Endodermal cell (in vitro differentiated cells): ENCODE measurements around the gene SUPT20HL1. TPM values are rescaled to one million over a fixed set of nuclear protein-coding genes. Genes with fewer than 3 reads are reported as not detected.

ENCODE experiments used
- DNase-seq: peaks from one replicate; pipeline ENCODE4 v3.0.0-alpha.2; 2017
- H3K27ac ChIP-seq: 2 replicates; pipeline ENCODE4 v1.5.1; 2013; ENCODE audit warnings: mild to moderate bottlenecking, low read depth, low read length, moderate library complexity
- H3K27me3 ChIP-seq: 2 replicates; pipeline ENCODE4 v1.6.1; 2013; ENCODE audit warnings: mild to moderate bottlenecking, low read length, moderate library complexity; ENCODE audit not compliant: insufficient read depth, control insufficient read depth, poor library complexity, severe bottlenecking
- H3K36me3 ChIP-seq: 2 replicates; pipeline ENCODE4 v1.7.0; 2013; ENCODE audit warnings: mild to moderate bottlenecking, low read length, moderate library complexity; ENCODE audit not compliant: control insufficient read depth, insufficient read depth
- H3K4me1 ChIP-seq: one replicate; pipeline ENCODE4 v1.7.0; 2013; ENCODE audit warnings: low read length; ENCODE audit not compliant: control insufficient read depth, insufficient read depth
- H3K4me3 ChIP-seq: 2 replicates; pipeline ENCODE4 v1.5.1; 2013; ENCODE audit warnings: mild to moderate bottlenecking, low read length, moderate library complexity
- H3K9ac ChIP-seq: 2 replicates; pipeline ENCODE4 v1.6.1; 2013; ENCODE audit warnings: mild to moderate bottlenecking, low read length, moderate library complexity; ENCODE audit not compliant: poor library complexity, severe bottlenecking; ENCODE audit errors: extremely low read depth
- H3K9me3 ChIP-seq: 2 replicates; pipeline ENCODE4 v1.6.1; 2013; ENCODE audit warnings: mild to moderate bottlenecking, low read length, moderate library complexity; ENCODE audit not compliant: control insufficient read depth
- H3K27ac Mint-ChIP-seq: 2 replicates; pipeline ENCODE4 v1.8.0; 2020; ENCODE audit warnings: mixed read lengths
- H3K27me3 Mint-ChIP-seq: 2 replicates; pipeline ENCODE4 v1.8.0; 2021; ENCODE audit warnings: mild to moderate bottlenecking, mixed read lengths; ENCODE audit not compliant: insufficient read depth
- H3K36me3 Mint-ChIP-seq: 2 replicates; pipeline ENCODE4 v1.8.0; 2020; ENCODE audit warnings: low read depth, mixed read lengths
- H3K4me1 Mint-ChIP-seq: 2 replicates; pipeline ENCODE4 v1.8.0; 2020; ENCODE audit warnings: mixed read lengths
- H3K4me3 Mint-ChIP-seq: 2 replicates; pipeline ENCODE4 v1.8.0; 2020; ENCODE audit warnings: mild to moderate bottlenecking, moderate library complexity, mixed read lengths
- H3K9me3 Mint-ChIP-seq: 2 replicates; pipeline ENCODE4 v1.8.0; 2020; ENCODE audit warnings: mild to moderate bottlenecking, mixed read lengths
- WGBS, 2 experiments: methylation state at CpG; one replicate each; pipeline versions ENCODE4 v1.1.5 to v1.1.7; 2013; ENCODE audit warnings: missing lambda C conversion rate in 2 of 2, mixed read lengths in 1 of 2; ENCODE audit not compliant: insufficient coverage in 1 of 2, insufficient read length in 1 of 2; 5-methylcytosine and 5-hydroxymethylcytosine counted together
- total RNA-seq, 2 donors: library from RNA; stranded (reverse); fragmentation: NEBNext Ultra II Directional in 1 of 2; extraction: Animal tissue kit (Norgen Biotek cat#: 25700) in 1 of 2; gene quantifications; 2 replicates in 1 of 2; 3 replicates in 1 of 2; pipeline ENCODE4 v1.2.1, GENCODE V29; 2021
- TF ChIP-seq, protein P1 (sequence below): fragments of 200-600 bp; sonication (generic); conservative IDR thresholded peaks from 2 replicates; pipeline ENCODE4 v1.5.0; 2021; ENCODE audit warnings: antibody characterized with exemption, mild to moderate bottlenecking

The SUPT20HL1 gene
- total RNA-seq, 2 donors from 2014 or later: 0.09 TPM; not detected in 1

DNA sequence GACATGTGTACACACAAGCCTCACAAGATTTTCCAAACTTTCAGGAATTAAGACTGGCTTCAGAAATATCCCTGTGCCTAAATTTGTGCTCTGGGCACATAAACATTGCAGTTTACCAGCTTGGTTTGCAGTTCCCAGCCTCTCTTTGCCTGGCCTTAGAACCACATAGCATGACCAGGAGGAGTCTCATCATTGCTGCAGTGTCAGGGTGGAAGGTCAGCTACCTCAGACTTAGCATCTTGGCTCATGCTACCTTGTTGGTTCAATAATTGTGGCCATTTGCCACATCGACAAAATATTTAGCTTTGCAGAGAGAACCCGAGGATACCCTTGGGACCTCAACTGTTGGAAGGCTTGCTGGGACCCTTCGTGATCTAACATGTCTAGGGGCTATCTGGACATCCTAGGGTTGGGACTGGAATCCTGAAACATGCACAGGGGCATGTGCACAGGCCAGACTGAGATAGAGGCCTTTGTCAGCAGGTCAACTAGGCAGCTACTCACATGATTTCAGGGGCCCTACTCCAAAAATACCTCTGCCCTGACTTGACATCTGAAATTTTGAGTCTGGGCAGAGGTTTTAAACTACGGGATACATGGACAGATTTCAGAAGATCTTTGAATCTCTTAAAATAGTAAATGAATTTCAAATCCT is 38.6 kb upstream of the SUPT20HL1 start:
- Mint-ChIP-seq H3K9me3 (no peaks in the 10 kb centered on the region), H3K27ac (no peak overlapping the region), H3K27me3 (no peaks in the 10 kb centered on the region), H3K4me1 (no peaks in the 10 kb centered on the region), H3K36me3 (no peaks in the 10 kb centered on the region), H3K4me3 (no peak overlapping the region)
- TF ChIP-seq, protein P1, sequence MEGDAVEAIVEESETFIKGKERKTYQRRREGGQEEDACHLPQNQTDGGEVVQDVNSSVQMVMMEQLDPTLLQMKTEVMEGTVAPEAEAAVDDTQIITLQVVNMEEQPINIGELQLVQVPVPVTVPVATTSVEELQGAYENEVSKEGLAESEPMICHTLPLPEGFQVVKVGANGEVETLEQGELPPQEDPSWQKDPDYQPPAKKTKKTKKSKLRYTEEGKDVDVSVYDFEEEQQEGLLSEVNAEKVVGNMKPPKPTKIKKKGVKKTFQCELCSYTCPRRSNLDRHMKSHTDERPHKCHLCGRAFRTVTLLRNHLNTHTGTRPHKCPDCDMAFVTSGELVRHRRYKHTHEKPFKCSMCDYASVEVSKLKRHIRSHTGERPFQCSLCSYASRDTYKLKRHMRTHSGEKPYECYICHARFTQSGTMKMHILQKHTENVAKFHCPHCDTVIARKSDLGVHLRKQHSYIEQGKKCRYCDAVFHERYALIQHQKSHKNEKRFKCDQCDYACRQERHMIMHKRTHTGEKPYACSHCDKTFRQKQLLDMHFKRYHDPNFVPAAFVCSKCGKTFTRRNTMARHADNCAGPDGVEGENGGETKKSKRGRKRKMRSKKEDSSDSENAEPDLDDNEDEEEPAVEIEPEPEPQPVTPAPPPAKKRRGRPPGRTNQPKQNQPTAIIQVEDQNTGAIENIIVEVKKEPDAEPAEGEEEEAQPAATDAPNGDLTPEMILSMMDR: no peak
- Histone ChIP-seq H3K4me1 (no peaks in the 10 kb centered on the region), H3K36me3 (no peaks in the 10 kb centered on the region), H3K4me3 (no peak overlapping the region), H3K9ac (no peak overlapping the region), H3K27me3 (no peaks in the 10 kb centered on the region), H3K9me3 (no peaks in the 10 kb centered on the region), H3K27ac (no peak overlapping the region)
- 86% methylated on average over 4 of the region's 4 CpGs; no CpG with 5 or more reads in 1 of the 2 experiments for whole genome bisulfite sequencing, 2 experiments
- no peak for DNase-seq

- H3K4me3 Mint-ChIP-seq: no peak overlapping the region
- no peaks in the 10 kb centered on the region for H3K9me3 Mint-ChIP-seq
- no peaks in the 10 kb centered on the region for H3K36me3 Mint-ChIP-seq
- Histone ChIP-seq H3K4me3 (no peak overlapping the region), H3K27me3 (no peaks in the 10 kb centered on the region), H3K9me3 (no peaks in the 10 kb centered on the region), H3K9ac (no peak overlapping the region), H3K4me1 (no peaks in the 10 kb centered on the region), H3K36me3 (no peaks in the 10 kb centered on the region), H3K27ac (no peak overlapping the region)
- no peaks in the 10 kb centered on the region for H3K27me3 Mint-ChIP-seq
- no peaks in the 10 kb centered on the region for H3K4me1 Mint-ChIP-seq
- TF ChIP-seq, protein P1: no peak
- H3K27ac Mint-ChIP-seq: no peak overlapping the region
- WGBS, 2 experiments: 67% methylated on average over 1 of the region's 1 CpG; no CpG with 5 or more reads in 1 of the 2 experiments
- no peak for DNase-seq
These were observed 35.2 kb upstream of the SUPT20HL1 start for GRCh38 chrX:24325231-24325630.

DNA sequence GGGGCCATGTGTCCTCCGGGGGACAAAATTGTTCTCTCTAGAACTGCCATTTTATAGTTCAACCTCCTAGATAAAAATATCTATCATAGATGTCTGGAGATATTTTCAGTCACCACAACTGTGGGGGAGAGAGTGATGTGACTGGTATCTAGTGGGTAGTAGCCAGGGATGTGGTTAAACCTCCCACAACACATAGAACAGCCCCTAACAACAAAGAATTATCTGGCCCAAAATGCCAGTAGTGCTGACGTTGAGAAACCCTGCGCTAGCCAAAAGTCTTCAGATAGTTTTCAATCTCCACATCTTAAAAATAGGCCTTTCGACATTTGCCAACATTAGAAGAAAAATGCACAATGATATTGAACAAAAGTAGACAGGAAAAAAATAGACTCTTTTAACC is 27.6 kb upstream of the SUPT20HL1 start:
- WGBS, 2 experiments: 95 to 100% methylated on average over 1 to 3 of the region's 4 CpGs
- Mint-ChIP-seq H3K27ac (no peak overlapping the region), H3K36me3 (no peaks in the 10 kb centered on the region), H3K4me1 (no peaks in the 10 kb centered on the region), H3K27me3 (no peaks in the 10 kb centered on the region), H3K4me3 (no peak overlapping the region), H3K9me3 (peaks cover 8% of the 10 kb centered on the region)
- Histone ChIP-seq H3K4me3 (no peak overlapping the region), H3K9ac (no peak overlapping the region), H3K27ac (no peak overlapping the region), H3K9me3 (no peaks in the 10 kb centered on the region), H3K36me3 (no peaks in the 10 kb centered on the region), H3K4me1 (no peaks in the 10 kb centered on the region), H3K27me3 (no peaks in the 10 kb centered on the region)
- no peak for DNase-seq
- TF ChIP-seq, protein P1: no peak
